GM12873 (cell line): ENCODE results near the gene DDR1.

Source experiments
- CTCF ChIP-seq: IDR thresholded peaks from 2 replicates; pipeline ENCODE4 v1.5.1; 2012; ENCODE audit warnings: low read depth, mild to moderate bottlenecking, moderate library complexity, low read length, control low read depth; ENCODE audit not compliant: insufficient read depth; ENCODE audit errors: missing control alignments

DDR1 gene

GRCh38 chr6:30881392-30882203 lies 2.7 kb upstream of the DDR1 start:
- no peak for TF ChIP-seq CTCF

- no peak for TF ChIP-seq CTCF
Observed at GRCh38 chr6:30882204-30882758, 2.0 kb upstream of the DDR1 start.

- no peak for TF ChIP-seq CTCF
Observed at GRCh38 chr6:30882759-30883684, 1.3 kb upstream of the DDR1 start.

GRCh38 chr6:30884521-30885480 lies 482 bp downstream of the DDR1 start:
- no peak for TF ChIP-seq CTCF

- TF ChIP-seq CTCF: no peak
Observed at GRCh38 chr6:30885481-30885998, 1.2 kb downstream of the DDR1 start.

GRCh38 chr6:30885999-30886896 lies 1.9 kb downstream of the DDR1 start:
- no peak for TF ChIP-seq CTCF
